K562 (cell line): Measurements from ENCODE around the gene ARHGAP10. TPM values are rescaled to one million over a fixed set of nuclear protein-coding genes. Genes with fewer than 3 reads are reported as not detected.

Experiments
- ATAC-seq: fragments of 200-7000 bp; cut with Tn5 transposase; 3 replicates; pipeline ENCODE4 v1.9.1; 2020; ENCODE audit warnings: moderate library complexity
- BruUV-seq: library from RNA; stranded (reverse); fragments of 400-500 nt; replicated peaks from 2 replicates; lab custom pipeline; 2021; lab: Mats Ljungman, UMichigan
- CTCF ChIA-PET: fragments of 300-600 bp; formaldehyde crosslinking; extraction: SDS; loops from one replicate; lab custom pipeline; 2021; ENCODE audit warnings: low intra/inter-chr PET ratio; lab: Yijun Ruan, JAX
- POLR2A ChIA-PET: fragments of 300-600, 350-650 bp; sonication (Branson Sonifier 250); formaldehyde crosslinking; extraction: SDS; loops from one replicate; lab custom pipeline; 2021; ENCODE audit warnings: antibody characterized with exemption, inconsistent platforms; lab: Yijun Ruan, JAX
- DNase-seq, 4 experiments: peaks; one replicate each; pipeline versions ENCODE4 v3.0.0 to v3.0.0-alpha.2; 2011 to 2018; ENCODE audit warnings: low spot score in 3 of 4, mixed read lengths in 3 of 4; ENCODE audit errors: extremely low read depth in 1 of 4
- FAIRE-seq: peaks from 2 replicates; lab custom pipeline; 2011; peaks lifted over from hg19 to GRCh38; lab: Jason Lieb, UNC
- H2AFZ ChIP-seq: 2 replicates; pipeline ENCODE4 v1.6.0; 2011; ENCODE audit warnings: low read depth, low read length, control low read depth, inconsistent platforms
- H3K27ac ChIP-seq: fragments of 200-600 bp; 3 replicates; pipeline ENCODE4 v1.8.0; 2011; ENCODE audit warnings: low read depth, mild to moderate bottlenecking, control low read depth, inconsistent platforms, low read length, moderate library complexity, mixed read lengths; ENCODE audit errors: extremely low read depth
- H3K27me3 ChIP-seq, 2 experiments: fragments of 300-600 bp in 1 of 2; 2 replicates in 1 of 2; 3 replicates in 1 of 2; pipeline versions ENCODE4 v1.6.0 to v1.8.0; 2011; ENCODE audit warnings: inconsistent platforms in 2 of 2, low read length in 2 of 2, mild to moderate bottlenecking in 1 of 2, mixed read lengths in 1 of 2, moderate library complexity in 1 of 2; ENCODE audit not compliant: control insufficient read depth in 2 of 2, insufficient read depth in 2 of 2
- H3K36me3 ChIP-seq: fragments of 300-600 bp; 3 replicates; pipeline ENCODE4 v1.8.0; 2011; ENCODE audit warnings: mild to moderate bottlenecking, low read length, inconsistent platforms; ENCODE audit not compliant: control insufficient read depth, insufficient read depth
- H3K4me1 ChIP-seq, 2 experiments: fragments of 200-600 bp in 1 of 2; replicated peaks in 1 of 2; 2 replicates in 1 of 2; 3 replicates in 1 of 2; pipeline versions ENCODE4 v1.5.1 to v1.8.0; 2011; ENCODE audit warnings: inconsistent platforms in 2 of 2, low read length in 2 of 2, mild to moderate bottlenecking in 1 of 2, mixed read lengths in 1 of 2, moderate library complexity in 1 of 2; ENCODE audit not compliant: control insufficient read depth in 2 of 2, insufficient read depth in 2 of 2
- H3K4me2 ChIP-seq: 2 replicates; pipeline ENCODE4 v1.6.1; 2011; ENCODE audit warnings: low read length, control low read depth, inconsistent platforms, mixed read lengths; ENCODE audit not compliant: insufficient read depth
- H3K4me3 ChIP-seq: fragments of 200-600 bp; sonication (generic), shearing (Covaris generic); 2 replicates; pipeline ENCODE4 v1.5.1; 2016; ENCODE audit warnings: control low read depth, inconsistent platforms
- H3K79me2 ChIP-seq: fragments of 200-600 bp; 3 replicates; pipeline ENCODE4 v1.8.0; 2011; ENCODE audit warnings: low read length, inconsistent platforms; ENCODE audit not compliant: control insufficient read depth, insufficient read depth
- H3K9ac ChIP-seq, 2 experiments: 2 replicates each; pipeline versions ENCODE4 v1.6.0 to v1.6.1; 2011; ENCODE audit warnings: low read depth in 2 of 2, low read length in 2 of 2, control low read depth in 1 of 2, inconsistent platforms in 1 of 2, mild to moderate bottlenecking in 1 of 2, mixed read lengths in 1 of 2; ENCODE audit not compliant: insufficient read depth in 1 of 2
- H3K9me1 ChIP-seq: one replicate; pipeline ENCODE4 v1.6.0; 2011; ENCODE audit warnings: inconsistent platforms, mild to moderate bottlenecking, low read length, moderate library complexity; ENCODE audit not compliant: control insufficient read depth, insufficient read depth
- H3K9me3 ChIP-seq: replicated peaks from 2 replicates; pipeline ENCODE4 v1.5.1; 2011; ENCODE audit warnings: low read depth, low read length, inconsistent platforms; ENCODE audit not compliant: control insufficient read depth, insufficient read depth
- H4K20me1 ChIP-seq: replicated peaks from 2 replicates; pipeline ENCODE4 v1.6.1; 2011; ENCODE audit warnings: low read length, inconsistent platforms, mixed read lengths; ENCODE audit not compliant: control insufficient read depth, insufficient read depth
- CEBPB ChIP-seq: fragments of 450-650 bp; IDR thresholded peaks from 2 replicates; pipeline ENCODE4 v1.6.1; 2016; ENCODE audit warnings: missing genetic modification characterization, missing compliant biosample characterization
- CHD4 ChIP-seq: fragments of 200-600 bp; sonication (generic); IDR thresholded peaks from 3 replicates; pipeline ENCODE4 v1.6.1; 2012; ENCODE audit warnings: low read depth, mild to moderate bottlenecking, mixed read lengths, low read length, inconsistent platforms; ENCODE audit not compliant: insufficient read depth, insufficient replicate concordance, poor library complexity, severe bottlenecking
- GABPB1 ChIP-seq: sonication (generic); formaldehyde crosslinking; IDR thresholded peaks from 2 replicates; pipeline ENCODE4 v1.8.0; 2022; ENCODE audit warnings: mild to moderate bottlenecking, missing genetic modification reagents
- GATAD2A ChIP-seq: fragments of 450-650 bp; IDR thresholded peaks from 2 replicates; pipeline ENCODE4 v1.6.1; 2017
- MAFF ChIP-seq: IDR thresholded peaks from 2 replicates; pipeline ENCODE4 v1.6.1; 2012; ENCODE audit warnings: low read length, improper control_type of control experiment
- MCM3 ChIP-seq: fragments of 450-650 bp; IDR thresholded peaks from 2 replicates; pipeline ENCODE4 v1.6.1; 2016
- NONO ChIP-seq, 2 experiments: fragments of 200-400 bp in 1 of 2; fragments of 450-650 bp in 1 of 2; formaldehyde crosslinking in 1 of 2; IDR thresholded peaks; 2 replicates each; pipeline ENCODE4 v1.6.1; 2017; ENCODE audit warnings: low read depth in 2 of 2, mild to moderate bottlenecking in 2 of 2, moderate library complexity in 2 of 2, low read length in 1 of 2
- SMARCB1 ChIP-seq: IDR thresholded peaks from 2 replicates; pipeline ENCODE4 v1.6.1; 2011; ENCODE audit warnings: improper control_type of control experiment, low read depth; ENCODE audit not compliant: insufficient read length
- TSHZ1 ChIP-seq: fragments of 250-450 bp; sonication (Bioruptor Pico); IDR thresholded peaks from 2 replicates; pipeline ENCODE4 v1.4.0; 2020; ENCODE audit warnings: mild to moderate bottlenecking, moderate library complexity
- YBX1 ChIP-seq: fragments of 450-650 bp; IDR thresholded peaks from 2 replicates; pipeline ENCODE4 v1.7.1; 2016; ENCODE audit warnings: mild to moderate bottlenecking
- ZKSCAN8 ChIP-seq: fragments of 200-800 bp; sonication (Bioruptor generic); IDR thresholded peaks from 2 replicates; pipeline ENCODE4 v1.6.1; 2016; ENCODE audit warnings: missing genetic modification characterization, missing compliant biosample characterization
- ZZZ3 ChIP-seq: fragments of 450-650 bp; IDR thresholded peaks from 2 replicates; pipeline ENCODE4 v1.6.1; 2016; ENCODE audit warnings: antibody characterized with exemption, mild to moderate bottlenecking, moderate library complexity
- WGBS: fragments of 100-300 bp; shearing (Covaris generic); methylation state at CpG from one replicate; pipeline ENCODE4 v1.1.6; 2016; ENCODE audit warnings: low coverage, mixed read lengths; ENCODE audit not compliant: insufficient coverage; ENCODE audit errors: missing lambda C conversion rate; 5-methylcytosine and 5-hydroxymethylcytosine counted together
- in situ Hi-C: fragments of 300-500 bp; cut with MboI; formaldehyde crosslinking; loops from 4 replicates; pipeline ENCODE4 v1.15.0; 2018; ENCODE audit warnings: inconsistent platforms, mixed read lengths
- intact Hi-C: fragments of 100-400 bp; cut with micrococcal nuclease; formaldehyde crosslinking; loops from 2 replicates; pipeline ENCODE4 v1.14.2; 2022
- polyA plus RNA-seq, 8 experiments: library from polyadenylated mRNA; depleted of rRNA in 4 of 8; stranded (reverse) in 5 of 8; unstranded in 3 of 8; fragments of >200 nt; fragmentation: Nextera tagmentation in 2 of 8; fragmentation: Illumina TruSeq in 1 of 8; extraction: Ambion mirVana in 2 of 8; extraction: Trizol in 1 of 8; gene quantifications; 2 replicates each; pipeline versions ENCODE4 v1.2.1 to v1.2.3, GENCODE V29; 2011 to 2014; ENCODE audit warnings: inconsistent platforms in 1 of 8, missing spikeins in 1 of 8
- total RNA-seq, 7 experiments: library from RNA; depleted of rRNA in 6 of 7; stranded (reverse); fragments of >200 nt in 6 of 7; fragmentation: Illumina TruSeq in 2 of 7; extraction: Trizol in 2 of 7; gene quantifications; 2 replicates each; pipeline versions ENCODE4 v1.2.1 to v1.2.3, GENCODE V29; 2011 to 2021; ENCODE audit warnings: low replicate concordance in 1 of 7
- TF ChIP-seq, protein P1 (sequence below): sonication (generic); formaldehyde crosslinking; IDR thresholded peaks from 2 replicates; pipeline ENCODE4 v1.9.0; 2022; ENCODE audit warnings: mild to moderate bottlenecking, missing genetic modification reagents
- TF ChIP-seq, protein P2 (sequence below): sonication (generic); formaldehyde crosslinking; IDR thresholded peaks from 2 replicates; pipeline ENCODE4 v1.8.0; 2023; ENCODE audit warnings: mild to moderate bottlenecking, missing genetic modification reagents
- TF ChIP-seq, protein P3 (sequence below): fragments of 250-450 bp; sonication (Bioruptor Pico); IDR thresholded peaks from 2 replicates; pipeline ENCODE4 v1.4.0; 2020; ENCODE audit warnings: mild to moderate bottlenecking, moderate library complexity, borderline replicate concordance

The ARHGAP10 gene
- total and polyA plus RNA-seq, 9 of the 15 experiments (the other 6 are each of a cell fraction or from before 2014, with no cell fraction given), result 0.03 to 0.22 (median 0.06) TPM; not detected in 3

DNA sequence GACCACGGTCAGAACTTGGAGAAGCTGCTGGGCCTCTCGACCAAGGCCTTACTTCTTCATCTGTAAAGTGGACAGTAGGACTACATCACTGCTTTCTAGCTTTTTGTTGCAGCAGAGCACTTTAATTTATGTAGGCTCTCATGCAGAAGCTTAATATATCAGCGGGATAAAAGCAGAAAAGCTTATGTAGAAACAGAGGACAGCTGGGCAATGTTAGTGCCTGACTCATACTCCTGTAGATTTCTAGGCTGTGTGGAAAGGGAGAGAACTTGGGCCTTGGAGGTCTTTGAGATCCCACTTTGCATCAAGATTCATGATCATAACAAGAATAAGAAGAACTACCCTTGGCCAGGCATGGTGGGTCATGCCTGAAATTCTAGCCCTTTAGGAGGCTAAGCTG is 91.2 kb downstream of the ARHGAP10 start (continued):
- TF ChIP-seq ZKSCAN8 (no peak), SMARCB1 (no peak), CEBPB (tag) (no peak)

- H3K9ac ChIP-seq, result no peak overlapping the region
- intact Hi-C loops (no loop called here), in situ Hi-C loops (no loop called here)
- H4K20me1 ChIP-seq, result 0 out of 2 replicates have a peak, but pooled peaks cover 3% of the 10 kb centered on the region
- H3K4me3 ChIP-seq, result no peak overlapping the region
- WGBS, result 1% methylated on average over 5 of the region's 5 CpGs
- ATAC-seq, result no peak
- no peaks in the 10 kb centered on the region; a peak in 1 of 5 replicates for H3K27me3 ChIP-seq
- no peaks in the 10 kb centered on the region for H3K36me3 ChIP-seq
- no peak for FAIRE-seq
- no peaks in the 10 kb centered on the region for H3K79me2 ChIP-seq
- H2AFZ ChIP-seq, result no peak overlapping the region
- no peaks in the 10 kb centered on the region for H3K4me1 ChIP-seq
- POLR2A ChIA-PET, result no interaction called here
- no peaks in the 10 kb centered on the region for H3K9me3 ChIP-seq
- no peak overlapping the region for H3K4me2 ChIP-seq
- no peaks in the 10 kb centered on the region for H3K9me1 ChIP-seq
- DNase-seq, result no peak
- no peak overlapping the region for H3K27ac ChIP-seq
- CTCF ChIA-PET, result no interaction called here
- no TSS peak for BruUV-seq
- TF ChIP-seq NONO (IDR thresholded peaks at IDR 0.05; ENCODE audit: low read depth in 2 of 2, low read length in 1 of 2) (no peak), ZZZ3 (no peak), YBX1 (no peak), GATAD2A (no peak), CHD4 (no peak), GABPB1 (CRISPR knock-in tag) (no peak), TSHZ1 (CRISPR knock-in tag) (no peak), MCM3 (no peak), MAFF (no peak)
- TF ChIP-seq, protein P1, sequence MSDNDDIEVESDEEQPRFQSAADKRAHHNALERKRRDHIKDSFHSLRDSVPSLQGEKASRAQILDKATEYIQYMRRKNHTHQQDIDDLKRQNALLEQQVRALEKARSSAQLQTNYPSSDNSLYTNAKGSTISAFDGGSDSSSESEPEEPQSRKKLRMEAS (CRISPR knock-in tag), result no peak
- TF ChIP-seq, protein P2, sequence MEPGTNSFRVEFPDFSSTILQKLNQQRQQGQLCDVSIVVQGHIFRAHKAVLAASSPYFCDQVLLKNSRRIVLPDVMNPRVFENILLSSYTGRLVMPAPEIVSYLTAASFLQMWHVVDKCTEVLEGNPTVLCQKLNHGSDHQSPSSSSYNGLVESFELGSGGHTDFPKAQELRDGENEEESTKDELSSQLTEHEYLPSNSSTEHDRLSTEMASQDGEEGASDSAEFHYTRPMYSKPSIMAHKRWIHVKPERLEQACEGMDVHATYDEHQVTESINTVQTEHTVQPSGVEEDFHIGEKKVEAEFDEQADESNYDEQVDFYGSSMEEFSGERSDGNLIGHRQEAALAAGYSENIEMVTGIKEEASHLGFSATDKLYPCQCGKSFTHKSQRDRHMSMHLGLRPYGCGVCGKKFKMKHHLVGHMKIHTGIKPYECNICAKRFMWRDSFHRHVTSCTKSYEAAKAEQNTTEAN (CRISPR knock-in tag), result no peak
- TF ChIP-seq, protein P3, sequence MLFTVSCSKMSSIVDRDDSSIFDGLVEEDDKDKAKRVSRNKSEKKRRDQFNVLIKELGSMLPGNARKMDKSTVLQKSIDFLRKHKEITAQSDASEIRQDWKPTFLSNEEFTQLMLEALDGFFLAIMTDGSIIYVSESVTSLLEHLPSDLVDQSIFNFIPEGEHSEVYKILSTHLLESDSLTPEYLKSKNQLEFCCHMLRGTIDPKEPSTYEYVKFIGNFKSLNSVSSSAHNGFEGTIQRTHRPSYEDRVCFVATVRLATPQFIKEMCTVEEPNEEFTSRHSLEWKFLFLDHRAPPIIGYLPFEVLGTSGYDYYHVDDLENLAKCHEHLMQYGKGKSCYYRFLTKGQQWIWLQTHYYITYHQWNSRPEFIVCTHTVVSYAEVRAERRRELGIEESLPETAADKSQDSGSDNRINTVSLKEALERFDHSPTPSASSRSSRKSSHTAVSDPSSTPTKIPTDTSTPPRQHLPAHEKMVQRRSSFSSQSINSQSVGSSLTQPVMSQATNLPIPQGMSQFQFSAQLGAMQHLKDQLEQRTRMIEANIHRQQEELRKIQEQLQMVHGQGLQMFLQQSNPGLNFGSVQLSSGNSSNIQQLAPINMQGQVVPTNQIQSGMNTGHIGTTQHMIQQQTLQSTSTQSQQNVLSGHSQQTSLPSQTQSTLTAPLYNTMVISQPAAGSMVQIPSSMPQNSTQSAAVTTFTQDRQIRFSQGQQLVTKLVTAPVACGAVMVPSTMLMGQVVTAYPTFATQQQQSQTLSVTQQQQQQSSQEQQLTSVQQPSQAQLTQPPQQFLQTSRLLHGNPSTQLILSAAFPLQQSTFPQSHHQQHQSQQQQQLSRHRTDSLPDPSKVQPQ (CRISPR knock-in tag), result no peak
Observed at GRCh38 chr4:147824316-147824715, 92.4 kb downstream of the ARHGAP10 start.
